Measurements from ENCODE around the gene KIAA0825. TPM values are rescaled to one million over a fixed set of nuclear protein-coding genes. Genes with fewer than 3 reads are reported as not detected.

The KIAA0825 gene
- total RNA-seq, 4 donors from 2014 or later: 12.5 to 32.6 (median 15.9) TPM

GRCh38 chr5:94240993-94241651, 377.3 kb downstream of the KIAA0825 start:
- no peak overlapping the region for H3K4me3 ChIP-seq (replicated peaks in 1 of 3)
- H3K9me3 ChIP-seq: no peaks in the 10 kb centered on the region
- 76 to 88% methylated on average over 3 of the region's 3 CpGs for WGBS, 2 donors
- H3K4me1 ChIP-seq: no peaks in the 10 kb centered on the region
- no peak for DNase-seq
- intact Hi-C loops (cut with DNase I): no loop called here
- H3K27me3 ChIP-seq: no peaks in the 10 kb centered on the region
- no peak for TF ChIP-seq CTCF (IDR thresholded peaks at IDR 0.05)
- no peak for TF ChIP-seq POLR2A (IDR thresholded peaks at IDR 0.05)
- H3K36me3 ChIP-seq: no peaks in the 10 kb centered on the region
- no peak overlapping the region for H3K27ac ChIP-seq

- 74% methylated on average over 5 of the region's 5 CpGs for WGBS, 2 donors
- Histone ChIP-seq H3K4me1 (no peaks in the 10 kb centered on the region), H3K27ac (no peak overlapping the region), H3K36me3 (no peaks in the 10 kb centered on the region), H3K4me3 (replicated peaks in 1 of 3) (no peak overlapping the region), H3K9me3 (no peaks in the 10 kb centered on the region), H3K27me3 (no peaks in the 10 kb centered on the region)
- no peak for DNase-seq
- intact Hi-C loops (cut with DNase I): no loop called here
- TF ChIP-seq CTCF (IDR thresholded peaks at IDR 0.05) (no peak), POLR2A (IDR thresholded peaks at IDR 0.05) (no peak)
These were observed 377.8 kb downstream of the KIAA0825 start for GRCh38 chr5:94240596-94240992.

- no peak for TF ChIP-seq CTCF (IDR thresholded peaks at IDR 0.05)
- no peak for TF ChIP-seq POLR2A (IDR thresholded peaks at IDR 0.05)
- Histone ChIP-seq H3K4me1 (no peaks in the 10 kb centered on the region), H3K27me3 (no peaks in the 10 kb centered on the region), H3K9me3 (no peaks in the 10 kb centered on the region), H3K36me3 (no peaks in the 10 kb centered on the region), H3K27ac (no peak overlapping the region), H3K4me3 (replicated peaks in 1 of 3) (no peak overlapping the region)
- intact Hi-C loops (cut with DNase I): no loop called here
- DNase-seq: no peak
- WGBS, 2 donors: 77 to 84% methylated on average over 3 of the region's 3 CpGs
These were observed 378.3 kb downstream of the KIAA0825 start for GRCh38 chr5:94240134-94240533.

GRCh38 chr5:94239266-94239665, 379.1 kb downstream of the KIAA0825 start:
- no peak overlapping the region for H3K27ac ChIP-seq
- H3K4me3 ChIP-seq (replicated peaks in 1 of 3): no peak overlapping the region
- no peaks in the 10 kb centered on the region for H3K9me3 ChIP-seq
- TF ChIP-seq POLR2A (IDR thresholded peaks at IDR 0.05) (no peak), CTCF (IDR thresholded peaks at IDR 0.05) (no peak)
- intact Hi-C loops (cut with DNase I): no loop called here
- H3K27me3 ChIP-seq: no peaks in the 10 kb centered on the region
- 73 to 74% methylated on average over 2 of the region's 2 CpGs for WGBS, 2 donors
- H3K4me1 ChIP-seq: no peaks in the 10 kb centered on the region
- DNase-seq: no peak
- no peaks in the 10 kb centered on the region for H3K36me3 ChIP-seq

- Histone ChIP-seq H3K4me1 (no peaks in the 10 kb centered on the region), H3K27ac (no peak overlapping the region), H3K4me3 (replicated peaks in 1 of 3) (no peak overlapping the region), H3K27me3 (no peaks in the 10 kb centered on the region), H3K36me3 (no peaks in the 10 kb centered on the region), H3K9me3 (no peaks in the 10 kb centered on the region)
- TF ChIP-seq POLR2A (IDR thresholded peaks at IDR 0.05): no peak
- no peak for TF ChIP-seq CTCF (IDR thresholded peaks at IDR 0.05)
- no peak for DNase-seq
- intact Hi-C loops (cut with DNase I): no loop called here
- 72 to 74% methylated on average over 1 of the region's 1 CpG for WGBS, 2 donors
These were observed 383.4 kb downstream of the KIAA0825 start for GRCh38 chr5:94234987-94235386.
